ENCODE measurements around the gene UPK3BL1. TPM values are rescaled to one million over a fixed set of nuclear protein-coding genes. Genes with fewer than 3 reads are reported as not detected.

UPK3BL1 gene
- total RNA-seq = 11.5 and 17.3 TPM in 2 replicates

DNA sequence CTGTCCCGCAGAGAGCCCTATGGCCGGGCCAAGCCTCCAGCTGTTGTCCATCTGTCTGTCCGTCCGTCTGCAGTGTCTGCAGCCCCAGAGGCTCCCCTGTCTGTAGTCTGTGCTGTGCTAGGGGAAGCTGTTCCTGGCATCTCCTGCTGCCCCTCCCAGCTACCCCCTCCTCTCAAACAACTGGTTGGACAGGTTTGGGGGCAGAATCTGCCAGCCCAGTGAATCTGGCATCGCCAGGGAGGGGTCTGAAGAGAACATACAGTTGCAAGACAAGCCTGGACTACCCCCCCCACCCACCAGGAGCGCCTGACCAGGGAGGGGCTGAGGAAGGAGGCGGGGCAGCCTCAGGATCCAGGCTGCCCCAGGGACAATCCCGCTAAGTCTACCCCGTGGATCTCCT lies at the start of gene UPK3BL1:
UPK3BL1 (minus strand) TSS at position 101 of the 400 bp plus-strand sequence; CDS start at position 51, 50 bp downstream.

DNA sequence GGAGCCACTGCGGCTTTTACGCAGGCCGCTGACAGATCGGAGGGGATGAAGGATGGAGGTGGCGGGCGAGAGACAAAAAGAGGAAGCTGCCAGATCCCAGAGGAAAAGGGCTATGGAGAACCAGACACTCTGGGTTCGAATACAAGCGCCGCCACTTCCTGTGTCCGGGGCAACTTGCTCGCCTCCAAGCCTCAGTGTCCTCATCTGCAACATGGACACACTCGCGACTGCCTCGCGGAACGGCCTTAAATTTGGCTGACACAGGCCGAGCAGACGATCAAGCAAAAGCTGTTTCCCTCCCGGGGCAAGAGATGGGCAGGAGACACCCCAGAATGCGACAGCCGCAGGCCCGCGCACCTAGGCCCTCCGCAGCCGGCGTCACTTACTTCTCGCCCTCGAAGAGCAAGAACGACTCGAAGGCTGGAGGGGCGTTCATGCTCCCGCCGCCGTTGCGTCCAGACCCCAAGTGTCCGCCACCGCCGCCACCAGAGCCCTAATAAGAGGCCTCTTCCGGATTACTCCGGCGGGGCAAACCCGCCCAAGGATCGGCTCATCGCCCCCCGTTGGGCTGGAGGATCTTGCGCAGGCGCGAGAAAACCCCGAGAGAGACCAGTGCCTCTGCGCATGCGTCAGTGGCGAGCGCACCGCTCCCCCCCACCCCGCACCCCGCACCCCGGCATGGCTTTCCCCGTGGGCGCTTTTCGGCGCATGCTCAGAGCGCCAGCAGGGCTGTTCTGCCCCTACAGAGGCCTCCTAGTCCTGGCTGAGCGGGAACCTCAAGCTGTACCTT lies 28.8 kb upstream of the UPK3BL1 start, which contains the start of gene POLR2J2:
POLR2J2 (minus strand) TSS at position 498 of the 790 bp plus-strand sequence; CDS start at position 436, 62 bp downstream.

DNA sequence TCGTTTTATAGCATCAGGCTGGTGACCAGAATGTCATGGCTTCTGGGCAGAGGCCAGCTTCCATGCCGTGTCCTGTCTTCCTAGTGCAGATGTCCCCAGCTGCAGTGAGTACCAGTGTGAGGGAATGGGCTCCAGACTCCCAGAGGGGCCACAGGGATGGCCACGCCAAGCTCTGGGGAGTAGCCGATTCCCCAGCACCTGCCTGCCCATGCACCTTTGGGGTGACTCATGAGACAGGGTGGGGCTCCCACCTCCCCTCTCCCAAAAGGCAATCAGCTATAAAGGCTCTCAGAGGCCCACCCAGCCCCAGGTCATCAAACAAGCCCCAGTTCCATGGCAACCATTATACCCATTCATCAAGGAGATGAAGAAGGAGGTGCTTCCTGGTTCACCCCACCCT lies 7.3 kb upstream of the UPK3BL1 start, which contains the start of gene SPDYE2B:
SPDYE2B (plus strand) TSS at position 396 of the 400 bp plus-strand sequence. CDS start 2,030 bp downstream, outside the sequence.

DNA sequence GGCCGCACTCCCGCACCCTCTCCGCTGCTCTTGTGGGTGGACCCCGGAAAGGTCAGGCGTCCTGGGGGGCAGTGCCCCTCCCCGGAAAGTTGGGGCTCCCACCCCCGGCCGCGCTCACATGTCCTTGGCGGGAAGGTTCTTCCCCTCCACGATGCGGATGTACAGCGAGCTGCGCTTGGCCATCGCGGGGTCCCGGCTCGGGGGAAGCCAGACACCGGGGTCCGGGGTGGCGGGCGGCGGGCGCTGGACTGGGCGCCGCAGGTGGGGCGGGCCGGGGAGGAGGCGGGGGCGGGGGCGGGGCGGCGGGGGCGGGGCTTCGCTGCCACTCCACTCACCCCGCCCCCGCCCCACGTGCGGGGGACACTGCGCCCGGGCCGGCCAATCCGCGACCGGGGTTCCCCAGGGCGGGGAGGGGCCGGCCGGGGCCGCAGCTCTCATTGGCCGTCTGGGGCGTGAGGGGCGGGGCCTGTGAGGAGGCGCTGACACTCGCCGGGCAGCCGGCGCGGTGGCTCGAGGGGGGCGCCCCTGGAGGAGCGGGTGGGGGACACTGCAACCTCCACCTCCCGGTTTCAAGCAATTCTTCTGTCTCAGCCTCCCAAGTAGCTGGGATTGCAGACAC lies 26.0 kb downstream of the UPK3BL1 start, which contains the start of gene RASA4:
RASA4 (minus strand) TSS at position 250 of the 619 bp plus-strand sequence; CDS start at position 183, 67 bp downstream.

Small RNA genes lying within 50 kb of the gene (small RNA-seq; reads per million reads assigned to genes)
- gene AC105052.3 (not detected), gene UPK3BL1 (not detected)

Other genes with a start within 250 kb of the UPK3BL1 start
- gene PRKRIP1, start 246.4 kb downstream of the UPK3BL1 start, total RNA-seq = 15.0 and 16.9 TPM in 2 replicates
- 97.0 and 97.1 TPM in 2 replicates for gene ORAI2, start 209.2 kb downstream of the UPK3BL1 start, total RNA-seq
- 13.1 and 17.3 TPM in 2 replicates for gene ALKBH4, start 177.9 kb downstream of the UPK3BL1 start, total RNA-seq
- 27.2 and 29.4 TPM in 2 replicates for gene LRWD1, start 177.8 kb downstream of the UPK3BL1 start, total RNA-seq
- gene POLR2J, start 163.9 kb downstream of the UPK3BL1 start, total RNA-seq = 41.8 and 66.6 TPM in 2 replicates
- gene RASA4B, start 125.0 kb downstream of the UPK3BL1 start, total RNA-seq = 3.8 and 15.4 TPM in 2 replicates
- 2.5 and 2.9 TPM in 2 replicates for gene UPK3BL2, start 99.1 kb downstream of the UPK3BL1 start, total RNA-seq
- gene SPDYE2, start 91.6 kb downstream of the UPK3BL1 start, total RNA-seq = not detected in 2 replicates
- 85.0 and 93.7 TPM in 2 replicates for gene POLR2J3, start 70.2 kb downstream of the UPK3BL1 start, total RNA-seq
- gene RASA4, start 26.0 kb downstream of the UPK3BL1 start, total RNA-seq = 11.1 and 30.4 TPM in 2 replicates
- not detected in 2 replicates for gene SPDYE2B, start 7.5 kb upstream of the UPK3BL1 start, total RNA-seq
- 5.3 and 8.5 TPM in 2 replicates for gene POLR2J2, start 28.9 kb upstream of the UPK3BL1 start, total RNA-seq
- gene FAM185A, start 106.2 kb upstream of the UPK3BL1 start, total RNA-seq = 7.2 and 8.1 TPM in 2 replicates